ENCODE measurements around the gene MLEC. TPM values are rescaled to one million over a fixed set of nuclear protein-coding genes. Genes with fewer than 3 reads are reported as not detected.

Gene MLEC
- total RNA-seq, 1 donor from 2014 or later = 124 TPM

DNA sequence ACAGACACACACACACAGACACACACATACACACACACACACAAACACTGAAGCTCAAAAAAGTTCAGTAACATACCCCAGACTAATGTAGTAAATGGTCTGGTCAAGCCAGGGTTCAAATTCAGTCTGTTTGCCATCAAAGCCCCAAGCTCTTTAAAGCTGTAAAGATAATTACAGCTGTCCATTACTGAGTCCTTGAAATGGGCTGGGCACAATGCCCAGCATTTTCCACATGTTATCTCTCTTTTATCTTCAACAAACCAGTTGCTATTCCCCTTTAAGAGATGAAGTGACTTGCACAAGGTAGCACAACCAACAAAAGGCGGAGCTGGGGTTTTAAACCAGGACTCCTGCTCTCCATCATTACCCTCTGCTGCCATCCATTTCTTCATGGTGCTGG is 15.7 kb downstream of the MLEC start:
- DNase-seq (ENCODE audit: low read depth) = no peak
- no peak for TF ChIP-seq CTCF (conservative IDR thresholded peaks at IDR 0.05; ENCODE audit: low read depth, low read length)
- H3K4me3 ChIP-seq (ENCODE audit: low read depth, low read length) = no peak overlapping the region

DNA sequence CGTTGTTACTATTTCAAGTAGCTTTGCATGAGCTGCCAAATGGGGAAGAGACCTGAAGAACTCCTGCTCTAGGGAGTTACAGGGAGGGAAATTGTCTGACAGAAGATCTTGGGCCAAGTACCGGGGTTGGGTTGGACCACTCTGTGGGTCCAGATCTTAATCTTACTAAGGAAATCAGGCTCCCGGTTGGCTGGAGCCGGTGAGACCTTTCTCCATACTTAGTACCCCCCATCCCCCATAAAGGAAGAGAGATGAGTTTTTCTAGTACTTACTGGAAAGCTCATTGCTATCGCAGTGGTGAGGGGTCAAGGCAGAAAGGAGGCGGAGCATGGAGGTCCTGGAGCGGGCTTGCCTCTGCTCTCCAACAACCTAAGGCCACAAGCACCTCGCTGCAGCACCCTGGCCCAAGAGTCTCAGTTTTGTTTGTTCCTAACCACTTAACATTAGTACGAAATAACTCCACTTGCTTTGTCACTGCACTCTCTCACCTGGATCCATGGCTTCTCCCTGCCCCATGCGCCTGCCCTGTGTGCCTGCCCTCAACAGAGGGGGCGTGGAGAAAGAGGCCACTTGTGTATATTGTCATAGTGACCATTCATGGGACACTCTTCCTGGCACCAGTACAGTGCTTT is 16.5 kb downstream of the MLEC start:
- DNase-seq (ENCODE audit: low read depth) = no peak
- no peak for TF ChIP-seq CTCF (conservative IDR thresholded peaks at IDR 0.05; ENCODE audit: low read depth, low read length)
- no peak overlapping the region for H3K4me3 ChIP-seq (ENCODE audit: low read depth, low read length)

- H3K4me3 ChIP-seq (ENCODE audit: low read depth, low read length) = no peak overlapping the region
- DNase-seq (ENCODE audit: low read depth) = no peak
- no peak for TF ChIP-seq CTCF (conservative IDR thresholded peaks at IDR 0.05; ENCODE audit: low read depth, low read length)
Measured at GRCh38 chr12:120705618-120706017, 18.7 kb downstream of the MLEC start.

GRCh38 chr12:120706029-120706428 is 19.1 kb downstream of the MLEC start:
- no peak for DNase-seq (ENCODE audit: low read depth)
- H3K4me3 ChIP-seq (ENCODE audit: low read depth, low read length) = no peak overlapping the region
- TF ChIP-seq CTCF (conservative IDR thresholded peaks at IDR 0.05; ENCODE audit: low read depth, low read length) = no peak

- no peak for TF ChIP-seq CTCF (conservative IDR thresholded peaks at IDR 0.05; ENCODE audit: low read depth, low read length)
- no peak for DNase-seq (ENCODE audit: low read depth)
Measured at GRCh38 chr12:120708651-120709050, 21.7 kb downstream of the MLEC start.

GRCh38 chr12:120710031-120710804 is 23.3 kb downstream of the MLEC start, which contains the start of gene UNC119B:
UNC119B (plus strand) TSS chr12:120710458; CDS start chr12:120710475, 17 bp downstream.
- DNase-seq (ENCODE audit: low read depth) = no peak
- TF ChIP-seq CTCF (conservative IDR thresholded peaks at IDR 0.05; ENCODE audit: low read depth, low read length) = no peak
- peak within 1 kb of the TSS; percentile 79 for H3K4me3 ChIP-seq (ENCODE audit: low read depth, low read length)

More at GRCh38 chr12:120708651-120709050, 21.7 kb downstream of the MLEC start:
- H3K4me3 ChIP-seq (ENCODE audit: low read depth, low read length) = no peak overlapping the region
